NT2/D1 (cell line): ENCODE results near the gene YBX1.

ENCODE experiments used
- YY1 ChIP-seq: IDR thresholded peaks from 2 replicates; pipeline ENCODE4 v1.6.1; 2011; ENCODE audit not compliant: insufficient read length, insufficient read depth
- ZNF274 ChIP-seq: IDR thresholded peaks from 2 replicates; pipeline ENCODE4 v1.6.1; 2011; ENCODE audit warnings: mild to moderate bottlenecking, low read depth, low read length

GRCh38 chr1:42741706-42742105 is 59.5 kb downstream of the YBX1 start:
- TF ChIP-seq YY1 (no peak), ZNF274 (no peak)
